Fibroblast of pulmonary artery (primary cell): ENCODE results near the gene SPDYC.
"Not testable (repeated sequence)": the region's sequence is repeated elsewhere in the genome, so short reads cannot be mapped to it uniquely, and the experiment has no call there.

Experiments used
- DNase-seq: peaks from one replicate; pipeline ENCODE4 v3.0.0-alpha.2; 2010; ENCODE audit warnings: low read depth
- H3K4me3 ChIP-seq: replicated peaks from 2 replicates; pipeline ENCODE4 v1.5.1; 2011; ENCODE audit warnings: low read depth, mild to moderate bottlenecking, control low read depth, low read length, moderate library complexity
- TF ChIP-seq, protein P1 (sequence below): IDR thresholded peaks from 2 replicates; pipeline ENCODE4 v1.5.1; 2011; ENCODE audit warnings: mild to moderate bottlenecking, control low read depth, low read length, inconsistent platforms; ENCODE audit errors: missing control alignments

SPDYC gene

GRCh38 chr11:65163684-65164083 lies 6.3 kb upstream of the SPDYC start:
- TF ChIP-seq, protein P1, sequence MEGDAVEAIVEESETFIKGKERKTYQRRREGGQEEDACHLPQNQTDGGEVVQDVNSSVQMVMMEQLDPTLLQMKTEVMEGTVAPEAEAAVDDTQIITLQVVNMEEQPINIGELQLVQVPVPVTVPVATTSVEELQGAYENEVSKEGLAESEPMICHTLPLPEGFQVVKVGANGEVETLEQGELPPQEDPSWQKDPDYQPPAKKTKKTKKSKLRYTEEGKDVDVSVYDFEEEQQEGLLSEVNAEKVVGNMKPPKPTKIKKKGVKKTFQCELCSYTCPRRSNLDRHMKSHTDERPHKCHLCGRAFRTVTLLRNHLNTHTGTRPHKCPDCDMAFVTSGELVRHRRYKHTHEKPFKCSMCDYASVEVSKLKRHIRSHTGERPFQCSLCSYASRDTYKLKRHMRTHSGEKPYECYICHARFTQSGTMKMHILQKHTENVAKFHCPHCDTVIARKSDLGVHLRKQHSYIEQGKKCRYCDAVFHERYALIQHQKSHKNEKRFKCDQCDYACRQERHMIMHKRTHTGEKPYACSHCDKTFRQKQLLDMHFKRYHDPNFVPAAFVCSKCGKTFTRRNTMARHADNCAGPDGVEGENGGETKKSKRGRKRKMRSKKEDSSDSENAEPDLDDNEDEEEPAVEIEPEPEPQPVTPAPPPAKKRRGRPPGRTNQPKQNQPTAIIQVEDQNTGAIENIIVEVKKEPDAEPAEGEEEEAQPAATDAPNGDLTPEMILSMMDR: no peak
- no peak overlapping the region for H3K4me3 ChIP-seq

GRCh38 chr11:65165410-65166317 lies 4.4 kb upstream of the SPDYC start:
- TF ChIP-seq, protein P1: no peak
- no peak for DNase-seq
- H3K4me3 ChIP-seq: no peak overlapping the region

More at GRCh38 chr11:65163684-65164083, 6.3 kb upstream of the SPDYC start:
- no peak for DNase-seq

- TF ChIP-seq, protein P1: no peak
- DNase-seq: no peak
- no peak overlapping the region for H3K4me3 ChIP-seq
These were observed 3.1 kb upstream of the SPDYC start for GRCh38 chr11:65166893-65167292.

DNA sequence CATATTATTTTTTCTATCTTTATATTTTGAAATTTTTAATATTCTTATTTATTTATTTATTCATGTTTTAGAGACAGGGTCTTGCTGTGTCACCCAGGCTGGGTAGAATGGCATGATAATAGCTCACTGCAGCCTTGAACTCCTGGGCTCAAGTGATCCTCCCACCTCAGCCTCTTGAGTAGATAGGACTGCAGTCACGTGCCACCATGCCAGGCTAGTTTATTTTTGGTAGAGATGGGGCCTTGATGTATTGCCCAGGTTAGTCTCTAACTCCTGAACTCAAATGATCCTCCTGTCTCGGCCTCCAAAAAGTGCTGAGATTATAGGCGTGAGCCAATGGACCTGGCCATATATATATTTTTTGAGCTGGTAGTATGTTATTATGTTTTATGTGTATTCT lies 2.4 kb upstream of the SPDYC start:
- no peak overlapping the region for H3K4me3 ChIP-seq
- DNase-seq: no peak
- TF ChIP-seq, protein P1: no peak

- DNase-seq: peak; percentile 72
- TF ChIP-seq, protein P1: no peak
- no peak overlapping the region for H3K4me3 ChIP-seq
These were observed 830 bp upstream of the SPDYC start for GRCh38 chr11:65169164-65169641.

DNA sequence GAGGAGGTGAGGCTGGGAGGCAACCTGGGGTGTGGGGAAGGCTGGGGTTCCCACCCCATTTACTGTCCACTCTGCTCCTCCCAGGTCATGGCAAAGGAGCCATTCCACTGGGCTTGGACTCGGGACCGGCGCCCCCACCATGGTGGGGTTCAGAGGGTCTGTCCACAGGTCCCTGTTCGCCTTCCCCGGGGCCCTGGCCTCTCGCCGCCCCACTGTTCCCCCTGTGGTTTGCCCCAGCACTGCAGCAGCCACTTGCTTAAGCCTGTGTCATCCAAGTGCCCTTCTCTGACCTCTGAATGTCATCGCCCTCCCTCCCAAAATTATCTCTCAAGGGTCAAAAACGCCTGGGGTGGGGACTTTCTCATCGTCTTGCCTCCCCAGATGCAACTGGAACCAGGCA lies 2.6 kb downstream of the SPDYC start:
- TF ChIP-seq, protein P1: no peak
- H3K4me3 ChIP-seq: no peak overlapping the region
- DNase-seq: no peak

- DNase-seq, H3K4me3 ChIP-seq: not testable (repeated sequence)
These were observed 4.6 kb downstream of the SPDYC start for GRCh38 chr11:65174571-65175010.
